HG03135 (cell line): ENCODE results near the gene FGGY.
A peak's percentile ranks its signal among the peaks of the same experiment; 100 is the strongest.
"Not testable (repeated sequence)": the region's sequence is repeated elsewhere in the genome, so short reads cannot be mapped to it uniquely, and the experiment has no call there.

ENCODE experiments used
- ATAC-seq: cut with Tn5 transposase; IDR thresholded peaks from one replicate; pipeline ENCODE4 v1.9.1; 2021; ENCODE audit warnings: mild to moderate bottlenecking, moderate library complexity; ENCODE audit not compliant: unreplicated experiment

Gene FGGY

DNA sequence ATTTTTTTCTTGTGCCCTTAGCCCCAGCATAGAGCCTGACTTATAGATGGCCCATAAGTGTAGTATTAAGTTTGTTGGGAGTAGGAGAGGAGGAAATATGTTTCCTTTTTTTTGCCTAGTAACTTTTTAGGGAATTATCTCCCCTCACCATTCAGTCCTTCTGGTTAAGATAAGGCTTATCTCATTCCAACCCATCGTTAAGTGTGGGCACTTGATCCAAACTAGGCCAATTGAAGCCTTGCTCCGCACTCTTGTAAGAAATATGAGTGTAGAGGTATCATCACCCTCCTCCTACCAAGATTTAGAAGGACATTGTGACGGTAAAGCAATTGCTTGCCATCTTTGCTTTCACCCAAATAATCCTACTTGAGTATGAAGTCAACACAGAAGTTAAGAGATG is 8.8 kb upstream of the FGGY start:
- ATAC-seq, result no peak

DNA sequence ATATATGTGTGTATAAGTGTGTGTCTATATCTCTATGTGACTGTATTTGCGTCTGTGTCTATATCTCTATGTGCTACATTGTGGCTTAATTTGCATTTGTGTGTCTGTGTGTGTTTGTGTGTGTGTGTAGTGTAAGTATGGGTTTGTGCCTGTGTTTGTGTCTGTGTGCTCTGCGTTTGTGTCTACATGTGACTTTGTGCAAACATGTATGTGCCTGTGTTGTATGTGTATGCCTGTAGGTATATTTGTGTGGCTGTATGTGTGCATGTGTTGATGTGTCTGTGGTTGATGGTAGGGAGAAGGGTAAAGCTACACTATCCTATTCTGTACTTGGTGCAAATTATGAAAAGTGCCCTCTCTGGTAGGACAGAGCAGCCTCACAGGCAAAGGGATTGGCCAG is 7.3 kb upstream of the FGGY start:
- ATAC-seq, result no peak

DNA sequence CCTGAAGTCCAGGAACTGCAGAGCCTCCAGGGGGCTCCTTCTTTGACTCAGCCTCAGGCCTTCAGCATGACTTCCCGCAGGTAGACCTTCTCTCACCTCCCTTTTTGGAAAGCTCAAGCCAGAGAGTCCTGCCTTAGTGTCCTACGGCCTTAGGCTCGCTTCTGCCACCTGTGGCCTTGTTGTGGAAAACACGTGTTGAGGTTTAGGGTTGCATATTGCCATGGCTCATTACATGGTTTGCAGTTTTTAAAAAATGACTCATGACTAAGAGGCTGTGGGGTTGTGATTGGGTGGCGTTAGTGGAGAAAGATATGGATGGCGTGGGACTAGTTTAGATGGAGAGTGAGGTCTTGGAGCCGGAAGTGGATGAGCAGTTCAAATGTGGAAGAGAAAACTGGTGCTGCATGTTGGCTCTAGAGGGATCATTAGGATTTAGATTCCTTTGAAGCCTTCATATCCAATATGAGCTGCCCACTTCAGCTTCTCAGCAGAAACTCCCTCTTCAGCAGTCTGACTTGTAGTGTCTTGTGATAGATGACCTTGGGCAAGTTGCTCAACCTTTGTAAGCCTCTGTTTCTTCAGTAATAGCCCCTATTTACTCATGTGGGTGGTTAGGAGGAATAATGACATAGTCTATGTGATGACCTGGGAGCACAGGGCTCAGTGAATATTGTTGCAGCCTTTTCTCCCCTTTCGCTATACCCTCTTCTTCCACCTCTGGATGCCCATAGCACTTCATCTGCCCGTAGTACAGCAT is 6.5 kb upstream of the FGGY start:
- ATAC-seq, result peak; percentile 76

DNA sequence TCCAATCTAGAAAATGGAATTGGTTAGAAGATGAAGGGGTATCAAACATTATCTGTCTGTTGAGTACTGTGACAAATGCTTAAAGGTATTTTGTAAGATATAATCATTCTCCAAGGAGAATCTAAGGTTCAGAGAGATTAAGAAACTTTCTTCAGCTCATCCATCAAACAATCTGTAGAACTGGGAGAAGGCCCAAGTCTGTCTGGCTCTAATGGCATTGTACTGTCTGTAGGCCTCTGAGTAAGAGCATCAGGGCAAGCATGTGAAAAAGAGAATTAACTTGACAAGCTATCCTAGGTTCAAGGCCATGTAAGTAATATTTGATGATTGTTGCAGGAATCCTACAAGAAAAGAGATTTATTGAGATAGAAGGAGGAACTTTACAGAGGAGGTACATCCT is 5.3 kb upstream of the FGGY start:
- no peak for ATAC-seq

DNA sequence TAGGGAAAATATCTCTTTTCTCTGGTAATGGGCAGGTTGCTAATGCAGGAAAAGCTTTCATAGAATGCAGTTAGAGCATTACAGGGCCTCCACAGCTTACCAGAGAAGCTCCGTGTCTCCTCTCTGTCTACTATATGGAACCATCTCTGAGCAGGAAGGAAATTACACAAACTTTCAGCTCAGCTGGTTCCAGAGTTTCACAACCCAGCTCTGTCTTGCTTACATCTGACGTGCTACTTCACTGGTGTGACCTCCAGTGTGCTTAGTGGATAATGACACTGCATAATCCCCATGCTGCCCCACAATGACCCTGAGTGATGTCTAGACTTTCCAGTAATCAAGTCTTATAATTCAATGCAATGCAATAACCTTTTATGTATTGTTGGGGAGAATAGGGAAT is 4.3 kb upstream of the FGGY start:
- no peak for ATAC-seq

DNA sequence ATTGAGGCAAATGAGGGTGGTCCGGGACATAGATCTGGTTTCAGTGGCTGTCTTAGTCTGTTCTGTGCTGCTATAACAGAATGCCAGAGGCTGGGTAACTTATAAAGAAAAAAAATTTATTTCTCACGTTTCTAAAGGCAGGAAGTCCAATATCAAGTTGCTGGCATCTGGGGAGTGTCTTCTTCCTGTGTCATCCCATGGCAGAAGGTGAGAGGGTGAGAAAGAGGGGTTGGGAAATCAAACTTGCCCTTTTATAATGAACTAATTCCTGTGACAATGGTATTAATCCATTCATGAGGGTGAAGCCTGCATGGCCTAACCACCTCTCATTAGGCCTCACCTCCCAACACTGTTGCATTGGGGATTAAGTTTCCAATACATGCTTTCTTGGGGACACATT is 3.7 kb upstream of the FGGY start:
- ATAC-seq, result no peak

DNA sequence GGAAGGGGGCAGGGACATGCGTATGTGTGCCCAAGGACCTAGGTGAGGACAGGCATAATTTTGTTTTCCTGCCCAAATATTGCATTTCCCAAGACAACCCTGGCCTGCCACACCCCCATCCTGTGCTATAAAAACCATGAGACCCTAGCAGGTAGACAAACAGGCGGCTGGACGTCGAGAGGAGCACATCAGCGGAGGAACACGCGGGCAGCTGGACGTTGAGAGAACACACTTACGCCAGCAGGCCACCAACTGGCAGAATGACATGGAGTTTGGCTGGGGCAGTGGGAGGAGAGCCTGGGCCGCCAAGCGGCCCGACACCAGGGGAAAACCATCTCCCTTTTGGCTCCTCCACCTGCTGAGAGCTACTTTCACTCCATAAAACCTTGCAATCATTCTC is 3.0 kb upstream of the FGGY start:
- no peak for ATAC-seq

DNA sequence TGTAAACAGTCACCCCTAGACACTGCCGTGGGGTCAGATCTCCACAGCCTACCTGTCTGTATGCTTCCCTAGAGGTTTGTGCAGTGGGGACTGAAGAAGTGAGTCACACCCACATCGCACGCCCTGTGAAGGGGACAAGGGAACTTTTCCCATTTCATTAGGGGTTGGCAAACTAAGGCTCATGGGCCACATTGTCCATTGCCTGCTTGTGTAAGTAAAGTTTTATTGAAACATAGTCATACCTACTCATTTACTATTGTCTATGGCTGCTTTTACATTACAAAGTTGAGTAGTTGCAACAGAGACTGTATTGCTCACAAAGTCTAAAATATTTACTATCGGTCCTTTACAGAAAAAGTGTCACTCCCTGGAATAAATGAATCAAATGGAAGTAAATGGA is 2.5 kb upstream of the FGGY start:
- ATAC-seq, result no peak

DNA sequence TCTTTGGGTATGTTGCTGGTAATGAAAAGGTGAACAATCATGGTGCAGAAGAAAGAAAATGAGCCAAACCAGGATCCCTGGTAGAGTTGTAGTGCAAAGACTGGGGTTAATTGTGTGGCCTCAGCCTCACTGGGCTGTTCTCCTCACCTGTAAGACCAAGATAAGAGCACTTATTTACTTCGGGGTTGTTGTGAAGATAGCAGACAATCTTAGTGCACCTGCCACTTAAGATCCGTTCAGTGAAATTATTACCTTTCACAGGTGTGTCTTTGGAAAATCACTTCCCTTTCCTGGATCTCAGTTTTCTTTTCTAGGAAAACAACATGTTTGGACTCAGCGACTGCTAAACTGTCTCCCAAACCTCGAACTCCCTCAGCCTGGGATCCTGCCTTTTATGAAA is 1.3 kb upstream of the FGGY start:
- no peak for ATAC-seq

DNA sequence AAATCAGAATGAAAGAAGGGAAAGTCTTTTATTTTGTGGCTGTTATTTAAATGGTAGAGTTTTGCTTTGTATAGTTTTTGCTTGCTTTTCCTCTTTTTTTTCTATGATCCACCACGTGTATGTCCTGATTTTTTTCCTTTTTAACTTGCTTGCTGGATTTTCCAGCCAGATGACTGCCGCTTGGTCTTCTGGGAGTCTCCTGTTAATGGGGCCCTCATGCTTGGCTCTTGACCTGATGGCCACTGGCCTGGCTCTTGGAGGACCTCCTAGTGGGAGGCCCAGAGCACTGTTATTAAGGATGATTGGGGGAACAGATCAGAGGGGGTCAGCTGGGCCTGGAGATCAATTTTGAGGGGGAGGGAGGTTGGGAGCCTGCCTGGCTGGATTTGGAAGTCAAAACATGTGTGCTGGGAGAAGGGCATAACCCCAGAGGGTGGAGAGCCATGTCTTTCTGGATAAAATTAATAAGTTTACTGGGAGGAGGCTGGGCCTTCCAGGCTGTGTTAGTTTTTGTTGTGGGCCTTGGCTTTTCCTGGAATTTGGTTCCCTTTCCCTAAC is 1.2 kb downstream of the FGGY start:
- no peak for ATAC-seq

DNA sequence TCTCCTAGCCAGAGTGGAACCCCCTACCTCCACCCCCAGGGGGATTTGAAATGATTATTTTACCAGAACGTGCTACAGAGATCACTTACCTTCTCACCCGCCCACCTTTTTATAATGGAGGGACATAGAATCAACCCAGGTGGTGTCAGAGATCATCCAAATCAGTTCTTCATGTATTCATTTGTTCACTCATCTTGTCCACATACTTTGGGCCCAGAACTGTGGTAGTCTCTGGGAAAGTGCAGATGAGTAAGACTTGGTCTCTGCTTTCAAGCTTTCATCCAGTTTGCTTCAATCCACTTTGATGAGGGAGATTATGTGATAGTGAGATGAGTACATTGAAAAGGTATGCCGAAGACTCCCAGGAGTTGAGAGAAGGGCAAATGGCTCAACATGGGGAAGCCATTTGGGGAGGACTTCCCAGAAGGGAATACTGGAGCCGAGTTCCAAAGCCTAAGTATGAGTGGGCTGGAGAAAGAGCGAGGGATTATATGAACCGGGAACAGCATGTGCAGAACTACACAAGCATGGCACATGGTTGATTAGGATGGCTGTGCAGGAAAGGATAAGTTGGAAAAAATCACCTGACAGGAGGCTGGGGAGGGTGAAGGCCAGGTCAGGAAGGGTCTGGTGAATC is 1.9 kb downstream of the FGGY start:
- no peak for ATAC-seq

DNA sequence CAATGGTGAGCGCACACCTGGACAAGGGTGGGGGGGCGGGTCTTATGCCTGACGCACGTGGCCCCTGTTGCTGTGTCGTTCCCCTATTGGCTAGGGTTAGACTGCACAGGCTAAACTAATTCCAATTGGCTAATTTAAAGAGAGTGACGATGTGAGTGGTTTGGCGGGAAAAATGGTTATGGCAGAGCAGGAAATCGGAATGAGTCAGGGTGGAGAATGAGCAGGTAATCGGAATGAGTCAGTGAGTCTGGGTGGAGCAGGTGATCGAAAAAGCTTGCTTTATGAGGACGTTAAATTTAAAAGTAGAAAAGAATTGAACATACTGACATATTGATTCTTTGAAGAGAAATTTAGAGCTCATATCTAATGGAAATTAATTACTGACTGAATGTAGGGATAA is 2.8 kb downstream of the FGGY start:
- ATAC-seq, result not testable (repeated sequence)

DNA sequence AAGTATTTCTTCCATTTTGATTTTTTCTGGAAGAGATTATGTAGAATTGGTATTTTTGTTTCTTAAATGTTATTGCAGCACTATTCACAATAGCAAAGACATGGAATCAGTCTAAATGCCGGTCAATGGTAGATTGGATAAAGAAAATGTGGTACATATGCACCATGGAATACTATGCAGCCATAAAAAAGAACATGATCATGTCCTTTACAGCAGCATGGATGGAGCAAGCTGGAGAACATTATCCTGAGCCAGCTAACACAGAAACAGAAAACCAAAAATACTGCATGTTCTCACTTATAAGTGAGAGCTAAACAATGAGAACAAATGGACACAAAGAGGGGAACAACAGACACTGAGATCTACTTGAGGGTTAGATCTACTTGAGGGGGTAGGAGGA is 5.4 kb downstream of the FGGY start:
- ATAC-seq, result no peak

DNA sequence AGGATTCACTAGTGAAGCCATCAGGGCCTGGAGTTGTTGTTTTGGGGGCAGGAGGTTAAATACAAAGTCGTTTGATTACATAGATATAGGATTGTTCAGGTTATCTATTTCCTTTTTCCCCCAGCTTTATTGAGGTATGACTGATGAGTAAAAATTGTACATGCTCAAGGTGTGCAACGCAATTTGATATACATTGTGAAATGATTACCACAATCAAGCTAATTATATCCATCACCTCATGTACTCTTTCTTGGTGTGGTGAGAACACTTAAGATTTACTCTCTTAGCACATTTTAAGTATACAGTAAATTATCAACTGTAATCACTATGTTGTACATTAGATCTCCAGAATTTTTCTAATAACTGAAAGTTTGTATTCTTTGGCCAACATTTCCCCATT is 6.0 kb downstream of the FGGY start:
- ATAC-seq, result no peak

DNA sequence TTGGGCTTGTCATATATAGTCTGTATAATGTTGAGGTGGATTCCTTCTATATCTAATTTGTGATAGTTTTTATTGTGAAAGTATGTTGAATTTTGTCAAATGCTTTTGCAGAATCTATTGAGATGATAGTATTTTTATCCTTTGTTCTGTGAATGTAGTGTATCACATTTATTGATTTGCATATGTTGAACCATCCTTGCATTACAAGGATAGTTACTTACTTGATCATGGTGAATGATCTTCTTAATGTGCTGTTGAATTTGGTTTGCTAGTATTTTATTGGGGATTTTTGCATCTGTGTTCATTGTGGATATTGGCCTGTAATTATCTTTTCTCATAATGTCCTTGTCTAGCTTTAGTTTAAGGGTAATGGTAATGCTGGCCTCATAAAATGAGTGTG is 8.3 kb downstream of the FGGY start:
- ATAC-seq, result no peak

DNA sequence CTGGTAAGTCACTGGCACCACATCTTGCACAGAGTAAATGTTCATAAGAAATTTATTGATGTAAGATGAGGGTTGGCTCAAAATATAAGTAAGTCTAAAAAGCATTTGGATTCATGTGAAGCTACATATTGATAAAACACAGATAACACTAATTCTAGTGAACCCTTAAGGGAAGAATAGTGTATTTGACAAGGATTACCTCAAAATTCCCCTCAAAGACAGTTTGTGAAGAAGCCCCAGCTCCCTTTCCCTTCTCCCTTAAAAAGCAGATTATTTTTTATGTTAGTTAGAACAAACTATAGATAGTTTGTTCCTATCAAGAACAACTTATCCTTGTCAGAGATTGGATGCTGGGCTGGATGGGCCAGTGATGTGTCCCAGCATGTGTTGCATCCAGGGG is 10.7 kb downstream of the FGGY start:
- no peak for ATAC-seq

DNA sequence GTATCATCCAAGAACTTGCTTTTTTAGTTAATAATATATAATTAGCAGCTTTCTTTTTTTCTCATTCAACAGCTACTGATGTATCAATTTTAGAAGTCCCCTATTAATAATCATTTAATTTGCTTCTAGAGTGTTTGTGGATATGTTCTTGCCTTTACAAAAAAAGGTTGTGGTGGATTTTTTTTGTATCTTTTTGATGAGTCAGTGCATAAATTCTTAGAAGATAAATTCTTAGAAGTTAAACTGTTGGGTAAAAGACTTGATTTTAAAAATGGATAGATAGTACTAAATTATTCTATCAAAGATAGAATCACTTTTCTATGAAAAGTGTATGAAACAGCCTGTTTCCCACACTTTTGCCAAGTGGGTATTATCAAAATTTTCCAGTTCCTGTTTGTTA is 11.9 kb downstream of the FGGY start:
- ATAC-seq, result no peak

DNA sequence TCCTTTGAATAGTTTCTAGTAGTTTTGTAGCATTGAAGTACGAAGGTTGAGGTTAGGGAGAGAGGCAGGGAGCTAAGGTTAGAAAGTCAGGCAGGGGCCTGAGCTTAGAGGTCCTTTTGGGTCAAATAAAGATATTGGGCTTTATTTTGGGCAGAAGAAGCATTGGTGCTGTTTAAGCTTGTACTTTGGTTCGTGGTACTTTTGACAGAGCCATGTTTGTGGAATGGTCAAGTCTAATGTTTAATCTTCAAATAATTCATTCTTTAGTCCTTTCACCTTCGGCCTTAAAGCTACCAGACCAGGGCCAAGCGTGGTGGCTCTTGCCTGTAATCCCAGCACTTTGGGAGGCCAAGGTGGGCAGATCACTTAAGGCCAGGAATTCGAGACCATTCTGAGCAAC is 12.5 kb downstream of the FGGY start:
- ATAC-seq, result no peak

DNA sequence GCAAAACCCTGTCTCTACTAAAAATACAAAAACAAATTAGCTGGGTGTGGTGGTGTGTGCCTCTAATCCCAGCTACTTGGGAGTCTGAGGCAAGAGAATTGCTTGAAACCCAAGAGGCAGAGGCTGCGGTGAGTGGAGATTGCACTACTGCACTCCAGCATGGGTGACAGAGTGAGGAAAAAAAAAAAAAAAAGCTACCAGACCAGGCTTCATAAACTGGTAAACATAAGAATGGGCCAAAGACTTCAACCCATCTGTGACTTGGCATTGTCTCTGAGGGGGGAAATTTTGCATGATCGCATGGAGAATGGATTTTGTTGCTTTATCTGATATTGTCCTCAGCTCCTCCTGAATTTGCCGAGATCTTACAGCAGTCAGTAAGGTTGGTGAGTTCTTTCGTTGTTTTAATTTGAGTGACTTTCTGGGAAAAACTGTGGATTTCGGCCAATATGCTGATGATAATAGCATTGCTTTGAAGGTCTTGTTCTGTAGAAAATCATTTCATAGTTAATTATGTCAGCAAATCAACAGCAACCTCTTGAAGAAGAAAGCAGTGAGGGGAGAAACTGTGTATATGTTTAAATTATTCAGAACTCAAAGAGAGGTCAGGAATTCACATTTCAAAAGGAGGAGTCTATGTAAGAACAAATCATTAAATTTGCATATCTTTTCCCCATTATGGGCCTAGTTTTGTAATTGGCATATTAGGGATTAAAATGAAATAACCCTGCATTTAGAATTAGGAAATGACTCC is 13.1 kb downstream of the FGGY start:
- no peak for ATAC-seq

DNA sequence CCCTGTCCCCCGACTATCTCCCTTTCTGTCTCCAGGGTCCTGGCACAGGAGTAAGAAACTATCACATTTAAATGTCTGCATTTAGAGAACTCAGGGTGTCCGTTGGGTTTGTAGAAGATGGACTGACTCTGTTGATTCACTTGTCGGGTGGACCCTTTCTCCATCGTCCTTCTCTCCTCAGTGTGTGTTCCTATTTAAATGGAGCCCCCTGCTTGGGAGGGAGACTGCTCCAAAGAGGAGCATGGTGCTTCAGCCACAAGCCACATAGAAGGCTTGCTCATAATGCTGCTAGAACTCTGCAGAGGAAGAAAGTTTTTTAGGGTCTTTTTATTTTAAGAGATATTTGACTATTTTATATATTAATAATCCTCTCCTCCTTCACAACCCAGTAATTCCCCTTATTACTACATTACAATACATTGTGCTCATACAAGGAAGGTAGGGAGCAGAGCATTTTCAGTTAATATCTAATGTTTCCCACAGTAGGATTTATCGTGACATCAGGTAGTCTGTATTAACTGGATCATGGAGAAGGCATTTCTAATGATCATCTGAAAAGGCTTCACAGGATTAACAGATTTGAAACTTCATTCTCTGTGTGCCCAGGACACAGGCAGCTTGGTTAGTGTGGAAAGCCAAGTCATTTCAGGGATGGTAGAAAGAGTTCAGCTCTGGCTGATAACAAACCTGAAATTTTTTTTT is 13.8 kb downstream of the FGGY start:
- ATAC-seq, result no peak

DNA sequence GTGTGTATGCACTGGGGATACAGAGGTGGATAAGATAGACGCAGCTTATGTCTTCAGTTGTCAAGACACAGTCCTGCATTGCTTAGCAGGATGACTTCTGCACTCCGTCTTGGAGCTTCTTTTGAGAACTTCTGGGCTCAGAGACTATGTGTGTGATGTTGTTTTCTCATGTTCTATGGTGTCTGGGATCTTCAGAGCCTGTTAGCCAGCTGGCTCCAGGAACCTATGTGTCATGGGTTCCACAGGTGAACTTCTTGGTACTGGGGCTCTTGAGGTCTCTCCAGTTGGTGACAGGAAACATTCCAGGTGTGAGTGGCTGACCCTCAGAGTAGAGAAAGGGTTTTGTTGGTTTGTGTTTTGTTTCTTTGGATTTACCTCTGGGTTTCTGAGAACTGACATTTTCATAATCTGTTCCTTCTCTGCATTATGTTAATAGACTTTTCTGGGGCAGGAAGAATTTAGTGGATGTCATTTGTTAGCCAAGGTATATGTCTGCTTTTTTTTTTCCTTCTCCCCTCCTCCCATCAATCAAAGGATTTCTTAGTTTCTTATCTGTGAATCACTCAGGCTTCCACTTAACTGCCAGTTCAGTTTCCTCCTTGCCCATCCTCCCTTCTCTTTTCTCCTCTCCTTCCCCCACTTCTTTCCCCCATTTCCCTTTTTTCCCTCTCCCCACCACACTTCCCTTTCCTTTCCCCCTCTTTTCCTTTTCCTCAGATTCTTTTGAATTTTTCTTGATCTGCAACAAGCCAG is 18.1 kb downstream of the FGGY start:
- no peak for ATAC-seq
